Mammary epithelial cell (primary cell): Measurements from ENCODE around the gene NECTIN2.

ENCODE experiments used
- EZH2 ChIP-seq: IDR thresholded peaks from 2 replicates; pipeline ENCODE4 v1.6.1; 2012; ENCODE audit warnings: low read length, inconsistent platforms, borderline replicate concordance
- TF ChIP-seq, protein P1 (sequence below), 2 donors: IDR thresholded peaks in 1 of 2; conservative IDR thresholded peaks in 1 of 2; 2 replicates each; pipeline ENCODE4 v1.5.1; 2011 to 2012; ENCODE audit warnings: inconsistent platforms in 2 of 2, low read length in 2 of 2, mild to moderate bottlenecking in 2 of 2, control low read depth in 1 of 2, low read depth in 1 of 2; ENCODE audit not compliant: insufficient read depth in 1 of 2; ENCODE audit errors: extremely low read depth in 1 of 2

GRCh38 chr19:44884566-44884965, 38.5 kb downstream of the NECTIN2 start:
- TF ChIP-seq, protein P1, sequence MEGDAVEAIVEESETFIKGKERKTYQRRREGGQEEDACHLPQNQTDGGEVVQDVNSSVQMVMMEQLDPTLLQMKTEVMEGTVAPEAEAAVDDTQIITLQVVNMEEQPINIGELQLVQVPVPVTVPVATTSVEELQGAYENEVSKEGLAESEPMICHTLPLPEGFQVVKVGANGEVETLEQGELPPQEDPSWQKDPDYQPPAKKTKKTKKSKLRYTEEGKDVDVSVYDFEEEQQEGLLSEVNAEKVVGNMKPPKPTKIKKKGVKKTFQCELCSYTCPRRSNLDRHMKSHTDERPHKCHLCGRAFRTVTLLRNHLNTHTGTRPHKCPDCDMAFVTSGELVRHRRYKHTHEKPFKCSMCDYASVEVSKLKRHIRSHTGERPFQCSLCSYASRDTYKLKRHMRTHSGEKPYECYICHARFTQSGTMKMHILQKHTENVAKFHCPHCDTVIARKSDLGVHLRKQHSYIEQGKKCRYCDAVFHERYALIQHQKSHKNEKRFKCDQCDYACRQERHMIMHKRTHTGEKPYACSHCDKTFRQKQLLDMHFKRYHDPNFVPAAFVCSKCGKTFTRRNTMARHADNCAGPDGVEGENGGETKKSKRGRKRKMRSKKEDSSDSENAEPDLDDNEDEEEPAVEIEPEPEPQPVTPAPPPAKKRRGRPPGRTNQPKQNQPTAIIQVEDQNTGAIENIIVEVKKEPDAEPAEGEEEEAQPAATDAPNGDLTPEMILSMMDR (conservative IDR thresholded peaks at IDR 0.05 in 1 of 2, IDR thresholded peaks at IDR 0.05 in 1 of 2; ENCODE audit: extremely low read depth in 1 of 2, insufficient read depth in 1 of 2, low read depth in 1 of 2, low read length in 2 of 2), result no peak
- TF ChIP-seq EZH2, result no peak
